HCT116 (cell line): Measurements from ENCODE around the gene JPH3.

Source experiments
- CTCF ChIP-seq, 3 experiments: fragments of 200-600 bp in 1 of 3; sonication (generic) in 1 of 3; IDR thresholded peaks in 2 of 3; conservative IDR thresholded peaks in 1 of 3; 2 replicates each; pipeline ENCODE4 v1.5.1; 2012 to 2017; ENCODE audit warnings: low read depth in 2 of 3, low read length in 2 of 3, antibody characterized with exemption in 1 of 3, borderline replicate concordance in 1 of 3, control low read depth in 1 of 3, mild to moderate bottlenecking in 1 of 3, mixed read lengths in 1 of 3, mixed run types in 1 of 3, moderate library complexity in 1 of 3; ENCODE audit not compliant: insufficient read depth in 1 of 3
- POLR2AphosphoS5 ChIP-seq: IDR thresholded peaks from 2 replicates; pipeline ENCODE4 v1.6.1; 2011; ENCODE audit warnings: mild to moderate bottlenecking, low read depth, low read length, moderate library complexity
- SP1 ChIP-seq: IDR thresholded peaks from 2 replicates; pipeline ENCODE4 v1.6.1; 2012; ENCODE audit warnings: low read depth
- SRF ChIP-seq: IDR thresholded peaks from 2 replicates; pipeline ENCODE4 v1.6.1; 2012; ENCODE audit warnings: low read depth

- TF ChIP-seq POLR2AphosphoS5: no peak
- TF ChIP-seq SRF: no peak
- TF ChIP-seq SP1: no peak
- TF ChIP-seq CTCF (IDR thresholded peaks at IDR 0.05 in 2 of 3, conservative IDR thresholded peaks at IDR 0.05 in 1 of 3; ENCODE audit: borderline replicate concordance in 1 of 3, insufficient read depth in 1 of 3, low read depth in 2 of 3, low read length in 2 of 3): no peak
These were observed 138.7 kb downstream of the JPH3 start for GRCh38 chr16:87740909-87741424.
